CD4-positive, alpha-beta memory T cell (primary cell): ENCODE data around the gene TRNP1. TPM values are rescaled to one million over a fixed set of nuclear protein-coding genes. Genes with fewer than 3 reads are reported as not detected.
A peak's percentile ranks its signal among the peaks of the same experiment; 100 is the strongest.

Experiments used
- CTCF ChIA-PET: fragments of 350-600 bp; sonication (Branson Sonifier 250); formaldehyde crosslinking; loops from one replicate; lab custom pipeline; 2021; ENCODE audit warnings: inconsistent platforms; ENCODE audit not compliant: partially characterized antibody; lab: Charles Lee
- POLR2A ChIA-PET: fragments of 350-600 bp; sonication (Branson Sonifier 250); formaldehyde crosslinking; loops from one replicate; lab custom pipeline; 2021; ENCODE audit not compliant: partially characterized antibody; lab: Charles Lee
- DNase-seq, 5 donors: peaks; one replicate each; pipeline versions ENCODE4 v3.0.0 to v3.0.0-alpha.2; 2020 to 2022; ENCODE audit warnings: mixed read lengths in 1 of 5
- H3K27ac ChIP-seq: one replicate; pipeline ENCODE4 v1.7.0; 2013; ENCODE audit warnings: low read depth, low read length
- H3K27me3 ChIP-seq: 2 replicates; pipeline ENCODE4 v1.7.0; 2013; ENCODE audit warnings: mild to moderate bottlenecking, low read length, moderate library complexity; ENCODE audit not compliant: insufficient read depth
- H3K36me3 ChIP-seq: 2 replicates; pipeline ENCODE4 v1.7.0; 2013; ENCODE audit warnings: mild to moderate bottlenecking, low read length, moderate library complexity; ENCODE audit not compliant: insufficient read depth
- H3K4me1 ChIP-seq: 2 replicates; pipeline ENCODE4 v1.7.0; 2013; ENCODE audit warnings: mild to moderate bottlenecking, low read length, moderate library complexity; ENCODE audit not compliant: insufficient read depth
- H3K4me3 ChIP-seq, 2 donors: one replicate each; pipeline ENCODE4 v1.7.0; 2013; ENCODE audit warnings: low read length in 2 of 2, mild to moderate bottlenecking in 1 of 2
- H3K9me3 ChIP-seq, 2 donors: one replicate each; pipeline ENCODE4 v1.7.0; 2013; ENCODE audit warnings: low read length in 2 of 2, control low read depth in 1 of 2; ENCODE audit not compliant: control insufficient read depth in 1 of 2
- H3K27ac Mint-ChIP-seq, 7 donors: one replicate each; pipeline ENCODE4 v1.8.0; 2020 to 2021; ENCODE audit warnings: mixed read lengths in 7 of 7, mild to moderate bottlenecking in 6 of 7, inconsistent platforms in 3 of 7, moderate library complexity in 3 of 7
- H3K27me3 Mint-ChIP-seq, 2 donors: one replicate each; pipeline ENCODE4 v1.8.0; 2020 to 2021; ENCODE audit warnings: mixed read lengths in 2 of 2
- H3K36me3 Mint-ChIP-seq, 2 donors: one replicate each; pipeline ENCODE4 v1.8.0; 2020 to 2021; ENCODE audit warnings: mixed read lengths in 2 of 2, inconsistent platforms in 1 of 2, mild to moderate bottlenecking in 1 of 2
- H3K4me1 Mint-ChIP-seq, 4 donors: one replicate each; pipeline ENCODE4 v1.8.0; 2020 to 2021; ENCODE audit warnings: mixed read lengths in 4 of 4, mild to moderate bottlenecking in 1 of 4
- H3K4me3 Mint-ChIP-seq, 8 donors: one replicate each; pipeline ENCODE4 v1.8.0; 2020 to 2021; ENCODE audit warnings: mixed read lengths in 8 of 8, mild to moderate bottlenecking in 7 of 8, moderate library complexity in 6 of 8, inconsistent platforms in 3 of 8
- H3K9me3 Mint-ChIP-seq, 8 donors: one replicate each; pipeline ENCODE4 v1.8.0; 2020 to 2021; ENCODE audit warnings: mixed read lengths in 8 of 8, mild to moderate bottlenecking in 5 of 8, inconsistent platforms in 3 of 8, moderate library complexity in 1 of 8
- intact Hi-C: fragments of 100-400 bp; cut with micrococcal nuclease; formaldehyde crosslinking; loops from one replicate; pipeline ENCODE4 v1.15.1; 2023
- polyA plus RNA-seq, 2 donors: library from polyadenylated mRNA; unstranded; fragments of 300-500 nt; fragmentation: Illumina TruSeq; gene quantifications; one replicate each; pipeline ENCODE4 v1.2.3, GENCODE V29; 2021
- total RNA-seq, 2 experiments: library from RNA; stranded (reverse); gene quantifications; one replicate each; pipeline ENCODE4 v1.2.3, GENCODE V29; 2021

TRNP1 gene
- total and polyA plus RNA-seq, 4 experiments from 2014 or later, result not detected

DNA sequence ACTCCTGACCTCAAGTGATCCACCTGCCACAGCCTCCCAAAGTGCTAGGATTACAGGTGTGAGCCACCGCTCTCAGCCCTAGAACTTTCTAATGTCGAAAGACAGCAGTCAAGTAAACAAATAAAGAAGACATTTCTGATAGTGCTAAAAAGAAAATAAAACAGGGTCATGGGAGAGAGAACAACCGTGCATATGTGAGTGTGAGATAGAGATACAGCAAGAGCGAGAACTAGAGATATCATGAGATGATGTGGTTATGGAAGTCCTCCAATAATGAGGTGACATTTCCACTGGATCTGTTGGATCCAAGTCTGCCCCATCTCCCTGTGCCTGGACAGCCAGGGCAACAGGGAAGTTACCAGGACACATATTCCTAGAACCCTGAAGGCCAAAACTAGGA lies 23.7 kb downstream of the TRNP1 start:
- CTCF ChIA-PET, result no interaction called here

DNA sequence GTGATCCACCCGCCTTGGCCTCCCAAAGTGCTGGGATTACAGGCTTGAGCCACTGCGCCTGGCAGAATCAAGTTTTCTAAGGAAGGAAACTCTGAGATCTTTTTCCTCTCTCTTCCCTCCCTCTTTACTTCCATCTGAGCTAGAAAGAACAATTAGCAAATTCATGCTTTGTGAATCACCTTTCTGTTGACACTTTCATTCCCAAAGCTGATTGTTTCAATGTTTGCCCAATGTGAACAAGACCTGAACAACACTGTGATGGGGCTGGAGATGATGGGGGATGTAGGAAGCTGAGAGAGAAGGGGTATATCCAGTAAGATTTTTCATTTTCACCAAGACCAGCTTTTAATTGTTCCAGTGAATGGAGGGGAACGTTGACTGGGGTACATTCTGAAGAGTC lies 24.8 kb downstream of the TRNP1 start:
- ChIA-PET CTCF (interaction anchor here (0.7 to 1.5 kb wide), 5 partner anchors 20 to 234 kb away, joined by 3 to 5 read pairs (median 4); no protein-coding TSS in a partner anchor), POLR2A (no interaction called here)
- H3K27ac ChIP-seq, result no peak overlapping the region
- no peak overlapping the region for H3K4me3 ChIP-seq
- intact Hi-C loops, result no loop called here
- no peaks in the 10 kb centered on the region for H3K27me3 ChIP-seq
- H3K4me1 Mint-ChIP-seq, result no peaks in the 10 kb centered on the region
- H3K4me1 ChIP-seq, result no peaks in the 10 kb centered on the region
- H3K36me3 Mint-ChIP-seq, result no peaks in the 10 kb centered on the region
- H3K9me3 Mint-ChIP-seq, result no peaks in the 10 kb centered on the region
- H3K9me3 ChIP-seq, result no peaks in the 10 kb centered on the region
- no peaks in the 10 kb centered on the region for H3K36me3 ChIP-seq
- peaks cover 0 to 6% of the 10 kb centered on the region in 2 donors for H3K27me3 Mint-ChIP-seq
- H3K4me3 Mint-ChIP-seq, result no peak overlapping the region
- H3K27ac Mint-ChIP-seq, result no peak overlapping the region
- no peak for DNase-seq

More for the DNA sequence above, 23.7 kb downstream of the TRNP1 start:
- H3K36me3 ChIP-seq, result no peaks in the 10 kb centered on the region
- H3K27ac Mint-ChIP-seq, result peak overlapping the region in 1 of 7 donors; percentile 15
- H3K4me1 ChIP-seq, result peaks cover 9% of the 10 kb centered on the region
- no peak for DNase-seq
- H3K9me3 ChIP-seq, result no peaks in the 10 kb centered on the region
- H3K4me3 ChIP-seq, result no peak overlapping the region
- no peaks in the 10 kb centered on the region for H3K36me3 Mint-ChIP-seq
- H3K9me3 Mint-ChIP-seq, result no peaks in the 10 kb centered on the region
- intact Hi-C loops, result no loop called here
- peaks cover 4 to 8% of the 10 kb centered on the region in 2 donors for H3K27me3 Mint-ChIP-seq
- H3K27me3 ChIP-seq, result peaks cover 7% of the 10 kb centered on the region
- POLR2A ChIA-PET, result no interaction called here
- peaks cover 0 to 8% (median 2%) of the 10 kb centered on the region in 4 donors for H3K4me1 Mint-ChIP-seq
- H3K27ac ChIP-seq, result no peak overlapping the region
- H3K4me3 Mint-ChIP-seq, result no peak overlapping the region

DNA sequence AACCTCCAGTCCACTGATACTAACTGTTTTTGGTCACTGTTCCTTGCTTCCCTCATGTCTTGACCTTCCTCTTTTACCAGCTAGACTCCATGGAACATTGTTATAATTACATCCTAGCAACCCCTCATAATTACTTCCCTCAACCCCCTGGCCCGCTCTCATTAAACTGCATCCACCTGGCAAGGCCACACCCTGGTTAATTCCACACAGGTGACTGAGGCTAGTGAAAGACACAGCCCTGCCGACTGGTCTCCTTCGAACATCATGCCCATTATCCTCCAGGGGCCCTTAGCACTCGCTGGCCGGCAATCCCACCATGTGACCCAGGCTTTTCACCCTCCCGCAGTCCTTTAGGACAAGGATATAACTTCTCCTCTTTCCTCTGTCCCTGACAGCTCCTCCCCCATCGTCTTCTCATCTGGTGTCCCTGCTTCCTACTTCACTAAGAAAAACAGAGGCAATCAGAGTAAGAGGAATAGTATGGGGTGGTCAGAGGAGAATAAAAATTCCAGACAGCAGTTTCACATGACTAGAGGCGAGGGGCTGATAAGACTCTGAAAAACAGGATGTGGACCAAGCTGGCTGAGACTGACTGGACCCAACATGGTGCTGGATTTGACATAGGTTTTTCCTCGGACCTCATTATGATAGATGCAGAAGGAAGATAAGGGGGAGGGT lies 28.0 kb downstream of the TRNP1 start:
- Histone ChIP-seq H3K9me3 (no peaks in the 10 kb centered on the region), H3K27ac (no peak overlapping the region), H3K4me1 (no peaks in the 10 kb centered on the region), H3K4me3 (no peak overlapping the region), H3K27me3 (no peaks in the 10 kb centered on the region), H3K36me3 (no peaks in the 10 kb centered on the region)
- ChIA-PET POLR2A (no interaction called here), CTCF (interaction anchor here (1.1 to 1.4 kb wide), 2 partner anchors 13 to 25 kb away, joined by 3 to 7 read pairs; no protein-coding TSS in a partner anchor)
- Mint-ChIP-seq H3K36me3 (no peaks in the 10 kb centered on the region), H3K4me1 (no peaks in the 10 kb centered on the region), H3K27ac (peak overlapping the region in 1 of 7 donors; percentile 41), H3K9me3 (no peaks in the 10 kb centered on the region), H3K27me3 (peaks cover under 1 to 5% of the 10 kb centered on the region in 2 donors), H3K4me3 (no peak overlapping the region)
- intact Hi-C loops, result no loop called here
- no peak for DNase-seq

DNA sequence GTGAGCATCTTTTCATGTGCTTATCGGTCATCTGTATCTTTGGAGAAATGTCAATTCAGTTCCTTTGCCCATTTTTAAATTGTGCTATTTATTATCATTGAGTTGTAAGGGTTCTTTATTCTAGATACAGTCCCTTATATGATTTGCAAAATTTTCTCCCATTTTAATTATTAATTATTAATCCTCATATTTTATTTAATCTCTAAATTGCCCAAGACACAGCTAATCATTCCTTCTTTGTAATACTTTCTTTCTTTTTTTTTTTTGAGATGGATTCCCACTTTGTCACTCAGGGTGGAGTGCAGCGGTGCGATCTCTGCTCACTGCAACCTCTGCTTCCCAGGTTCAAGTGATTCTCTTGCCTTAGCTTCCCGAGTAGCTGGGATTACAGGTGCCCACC lies 32.2 kb downstream of the TRNP1 start:
- no peak overlapping the region for H3K27ac Mint-ChIP-seq
- H3K36me3 Mint-ChIP-seq, result no peaks in the 10 kb centered on the region
- Histone ChIP-seq H3K36me3 (no peaks in the 10 kb centered on the region), H3K27me3 (no peaks in the 10 kb centered on the region), H3K4me3 (no peak overlapping the region), H3K27ac (no peak overlapping the region), H3K4me1 (no peaks in the 10 kb centered on the region), H3K9me3 (no peaks in the 10 kb centered on the region)
- intact Hi-C loops, result no loop called here
- DNase-seq, result no peak
- peaks cover 2 to 7% of the 10 kb centered on the region in 2 donors for H3K27me3 Mint-ChIP-seq
- no peaks in the 10 kb centered on the region for H3K9me3 Mint-ChIP-seq
- ChIA-PET CTCF (interaction anchor here (0.6 to 1.8 kb wide), 3 partner anchors 17 to 129 kb away, joined by 3 to 7 read pairs (median 5); partner anchors contain the start of gene SLC9A1), POLR2A (no interaction called here)
- no peaks in the 10 kb centered on the region for H3K4me1 Mint-ChIP-seq
- H3K4me3 Mint-ChIP-seq, result no peak overlapping the region

DNA sequence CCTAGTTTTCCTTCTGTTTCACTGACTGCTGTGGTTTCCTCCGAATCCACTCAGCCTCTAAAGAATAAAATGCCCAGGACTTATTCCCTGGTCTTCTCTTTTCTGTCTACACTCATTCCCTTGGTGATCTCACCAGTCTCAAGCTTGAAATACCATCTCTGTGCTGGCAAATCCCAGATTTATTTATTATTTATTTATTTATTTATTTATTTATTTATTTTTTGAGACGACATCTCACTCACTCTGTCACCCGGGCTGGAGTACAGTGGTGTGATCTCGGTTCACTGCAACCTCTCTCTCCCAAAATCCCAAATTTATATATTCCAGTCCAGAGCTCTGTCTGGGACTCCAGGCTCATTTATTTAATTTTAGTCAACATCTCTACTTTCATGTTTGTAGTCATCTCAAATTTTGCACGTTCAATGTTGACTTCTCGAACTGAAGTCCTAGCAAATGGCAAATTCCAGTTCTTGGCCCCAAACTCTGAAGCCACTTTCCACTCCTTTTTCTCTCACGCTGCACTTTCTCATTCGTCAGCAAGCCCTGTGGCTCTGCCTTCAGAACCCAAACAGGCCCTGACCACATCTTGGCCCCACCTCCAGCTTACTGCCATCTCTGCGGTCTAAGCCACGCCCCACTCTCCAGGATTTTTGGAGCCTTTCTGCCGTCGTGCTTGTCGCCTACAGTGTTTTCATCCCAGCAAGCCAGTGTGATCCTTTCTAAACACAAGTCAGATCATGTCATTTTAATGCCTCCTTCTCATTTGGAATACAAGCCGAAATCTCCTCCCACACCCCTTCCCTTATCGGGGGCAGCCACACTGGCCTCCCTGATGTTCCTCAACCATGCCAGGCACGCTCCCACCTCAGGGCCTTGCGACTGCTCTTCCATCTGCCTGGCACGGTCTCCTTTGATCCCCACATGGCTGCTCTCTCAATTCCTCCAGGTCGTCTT lies 33.4 kb downstream of the TRNP1 start:
- H3K27me3 Mint-ChIP-seq, result peaks cover 2 to 7% of the 10 kb centered on the region in 2 donors
- no peak overlapping the region for H3K27ac Mint-ChIP-seq
- H3K27me3 ChIP-seq, result no peaks in the 10 kb centered on the region
- no peaks in the 10 kb centered on the region for H3K4me1 ChIP-seq
- intact Hi-C loops, result no loop called here
- H3K9me3 Mint-ChIP-seq, result no peaks in the 10 kb centered on the region
- no peak overlapping the region for H3K4me3 ChIP-seq
- CTCF ChIA-PET, result interaction anchor here (0.8 to 1.8 kb wide), 2 partner anchors 19 kb away, joined by 3 to 7 read pairs; no protein-coding TSS in a partner anchor
- H3K9me3 ChIP-seq, result no peaks in the 10 kb centered on the region
- H3K36me3 Mint-ChIP-seq, result no peaks in the 10 kb centered on the region
- no peaks in the 10 kb centered on the region for H3K36me3 ChIP-seq
- POLR2A ChIA-PET, result no interaction called here
- no peak overlapping the region for H3K4me3 Mint-ChIP-seq
- no peaks in the 10 kb centered on the region for H3K4me1 Mint-ChIP-seq
- DNase-seq, result no peak
- no peak overlapping the region for H3K27ac ChIP-seq

DNA sequence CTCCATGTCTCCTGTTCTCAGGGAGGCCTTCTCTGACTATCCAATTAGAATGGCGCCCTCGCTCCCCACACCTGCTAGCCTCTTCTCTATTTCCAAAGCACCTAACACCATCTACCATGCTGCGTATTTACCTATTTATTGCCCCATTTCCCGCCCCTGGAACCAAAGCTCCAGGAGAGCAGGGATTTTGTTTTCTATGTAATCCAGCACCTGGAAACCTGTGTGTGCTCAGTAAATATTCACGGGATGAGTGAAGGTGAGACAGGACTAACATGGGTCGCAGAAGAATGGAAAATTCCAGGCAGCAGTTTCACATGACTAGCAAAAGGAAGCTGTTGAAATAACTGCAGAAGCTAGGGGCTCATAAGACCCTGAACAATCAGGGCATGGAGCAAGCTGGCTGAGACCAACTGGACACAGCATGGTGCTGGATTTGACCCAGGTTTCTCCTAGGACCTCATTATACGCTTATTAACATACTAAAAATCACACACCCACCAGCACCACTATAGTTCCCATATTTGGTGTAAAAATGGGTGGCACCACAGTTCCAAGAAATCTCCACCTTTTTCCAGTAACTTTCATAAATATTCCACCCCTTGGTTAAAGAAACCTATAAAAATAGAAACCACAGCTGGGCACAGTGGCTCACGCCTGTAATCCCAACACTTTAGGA lies 34.2 kb downstream of the TRNP1 start:
- ChIA-PET POLR2A (no interaction called here), CTCF (interaction anchor here (0.8 kb wide), 1 partner anchor 18 kb away, joined by 3 read pairs; no protein-coding TSS in a partner anchor)
- H3K9me3 Mint-ChIP-seq, result no peaks in the 10 kb centered on the region

More for the DNA sequence above, 34.2 kb downstream of the TRNP1 start:
- H3K27me3 ChIP-seq, result no peaks in the 10 kb centered on the region
- H3K36me3 Mint-ChIP-seq, result no peaks in the 10 kb centered on the region
- no peaks in the 10 kb centered on the region for H3K4me1 Mint-ChIP-seq
- H3K27ac ChIP-seq, result no peak overlapping the region
- H3K27me3 Mint-ChIP-seq, result peaks cover 2 to 6% of the 10 kb centered on the region in 2 donors
- no peaks in the 10 kb centered on the region for H3K4me1 ChIP-seq
- no peak for DNase-seq
- no peak overlapping the region for H3K27ac Mint-ChIP-seq
- no peaks in the 10 kb centered on the region for H3K9me3 ChIP-seq
- intact Hi-C loops, result no loop called here
- H3K4me3 Mint-ChIP-seq, result no peak overlapping the region
- H3K36me3 ChIP-seq, result no peaks in the 10 kb centered on the region
- no peak overlapping the region for H3K4me3 ChIP-seq
